Naive thymus-derived CD8-positive, alpha-beta T cell (primary cell): ENCODE data around the gene RAD17. TPM values are rescaled to one million over a fixed set of nuclear protein-coding genes. Genes with fewer than 3 reads are reported as not detected.
A peak's percentile ranks its signal among the peaks of the same experiment; 100 is the strongest.
"Not testable (repeated sequence)": the region's sequence is repeated elsewhere in the genome, so short reads cannot be mapped to it uniquely, and the experiment has no call there.

Experiments
- ATAC-seq, 2 donors: fragments of 150-1000 bp; cut with Tn5 transposase in 1 of 2; sonication (Bioruptor Pico), chemical (Tn5 transposase) in 1 of 2; 1 replicate in 1 of 2; 2 replicates in 1 of 2; pipeline ENCODE4 v1.10.0; 2021; ENCODE audit warnings: mild to moderate bottlenecking in 2 of 2, moderate library complexity in 2 of 2
- POLR2A ChIA-PET: fragments of 350-600 bp; sonication (Branson Sonifier 250); formaldehyde crosslinking; loops from one replicate; lab custom pipeline; 2021; ENCODE audit warnings: antibody characterized with exemption; lab: Charles Lee
- DNase-seq, 10 donors: peaks; one replicate each; pipeline versions ENCODE4 v3.0.0 to v3.0.0-alpha.2; 2020 to 2022
- H3K27ac Mint-ChIP-seq, 10 donors: one replicate each; pipeline ENCODE4 v1.8.0; 2020 to 2022; ENCODE audit warnings: mild to moderate bottlenecking in 10 of 10, mixed read lengths in 10 of 10, moderate library complexity in 4 of 10, inconsistent platforms in 1 of 10
- H3K27me3 Mint-ChIP-seq, 5 donors: one replicate each; pipeline ENCODE4 v1.8.0; 2021 to 2022; ENCODE audit warnings: mixed read lengths in 5 of 5
- H3K36me3 Mint-ChIP-seq, 3 donors: one replicate each; pipeline ENCODE4 v1.8.0; 2020 to 2022; ENCODE audit warnings: mixed read lengths in 3 of 3, mild to moderate bottlenecking in 2 of 3, inconsistent platforms in 1 of 3
- H3K4me1 Mint-ChIP-seq, 4 donors: one replicate each; pipeline ENCODE4 v1.8.0; 2021 to 2022; ENCODE audit warnings: mixed read lengths in 4 of 4
- H3K4me3 Mint-ChIP-seq, 10 donors: one replicate each; pipeline ENCODE4 v1.8.0; 2020 to 2022; ENCODE audit warnings: mild to moderate bottlenecking in 10 of 10, mixed read lengths in 10 of 10, moderate library complexity in 6 of 10, inconsistent platforms in 1 of 10
- H3K9me3 Mint-ChIP-seq, 9 donors: one replicate each; pipeline ENCODE4 v1.8.0; 2020 to 2022; ENCODE audit warnings: mixed read lengths in 9 of 9, mild to moderate bottlenecking in 3 of 9, inconsistent platforms in 1 of 9, moderate library complexity in 1 of 9
- polyA plus RNA-seq, 3 donors: library from polyadenylated mRNA; unstranded; fragments of 300-500 nt; fragmentation: Illumina TruSeq; gene quantifications; one replicate each; pipeline ENCODE4 v1.2.3, GENCODE V29; 2021
- total RNA-seq, 8 experiments: library from RNA in 2 of 8; stranded (reverse) in 2 of 8; gene quantifications; one replicate each; pipeline ENCODE4 v1.2.3 and lab custom pipeline; 2021 to 2026

The RAD17 gene
- total and polyA plus RNA-seq, 5 experiments from 2014 or later = 15.6 to 38.5 (median 25.5) TPM

DNA sequence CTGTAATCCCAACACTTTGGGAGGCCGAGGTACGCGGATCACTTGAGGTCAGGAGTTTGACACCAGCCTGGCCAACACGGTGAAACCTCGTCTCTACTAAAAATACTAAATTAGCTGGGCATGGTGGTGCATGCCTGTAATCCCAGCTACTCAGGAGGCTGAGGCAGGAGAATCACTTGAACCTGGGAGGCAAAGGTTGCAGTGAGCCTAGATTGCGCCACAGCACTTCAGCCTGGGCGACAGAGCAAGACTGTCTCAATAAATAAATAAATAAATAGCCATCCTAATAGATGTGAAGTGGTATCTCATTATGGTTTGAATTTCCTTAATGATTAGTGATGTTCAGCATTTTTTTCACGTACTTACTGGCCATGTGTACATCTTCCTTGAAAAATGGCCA, 80.9 kb downstream of the RAD17 start:
- H3K4me3 Mint-ChIP-seq, H3K9me3 Mint-ChIP-seq, ATAC-seq, POLR2A ChIA-PET, H3K36me3 Mint-ChIP-seq, H3K27ac Mint-ChIP-seq, H3K4me1 Mint-ChIP-seq, H3K27me3 Mint-ChIP-seq, DNase-seq: not testable (repeated sequence)

DNA sequence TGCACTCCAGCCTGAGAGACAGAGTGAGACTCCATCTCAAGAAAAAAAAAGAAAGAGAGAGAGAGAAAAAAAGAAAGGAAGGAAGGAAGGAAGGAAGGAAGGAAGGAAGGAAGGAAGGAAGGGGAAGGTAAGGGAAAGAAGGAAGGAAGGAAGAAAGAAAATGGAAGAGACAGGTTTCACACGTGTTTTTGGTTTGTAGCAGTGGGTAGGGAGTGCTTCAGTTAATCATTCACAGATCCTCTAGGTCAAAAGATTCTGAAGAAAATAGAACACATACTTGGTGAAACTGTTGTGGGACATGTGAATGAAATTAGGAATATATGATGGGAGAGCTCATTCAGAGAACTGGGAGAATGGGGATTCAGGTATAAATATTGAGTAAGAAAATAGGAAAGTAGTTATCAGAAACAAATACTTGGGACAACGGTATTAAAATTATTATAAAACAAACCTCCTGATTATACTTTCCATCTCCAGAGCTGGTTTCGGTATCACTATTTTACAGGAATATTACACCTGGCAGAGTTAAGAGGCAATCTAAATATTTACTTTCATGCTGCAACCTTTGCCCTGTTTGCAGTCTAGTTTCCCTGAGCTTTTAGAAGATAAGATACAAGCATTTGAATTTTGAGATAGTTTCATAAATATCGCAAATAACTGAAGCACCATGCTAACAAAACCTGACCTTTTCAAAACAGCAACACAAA, 82.5 kb downstream of the RAD17 start:
- Mint-ChIP-seq H3K4me1 (no peaks in the 10 kb centered on the region), H3K27ac (no peak overlapping the region), H3K4me3 (no peak overlapping the region), H3K27me3 (peaks cover 0 to 4% (median 2%) of the 10 kb centered on the region in 5 donors), H3K9me3 (peaks cover 0 to 12% (median 0%) of the 10 kb centered on the region in 9 donors), H3K36me3 (peaks cover 0 to 3% (median 0%) of the 10 kb centered on the region in 3 donors)
- POLR2A ChIA-PET = no interaction called here
- DNase-seq = no peak
- no peak for ATAC-seq

DNA sequence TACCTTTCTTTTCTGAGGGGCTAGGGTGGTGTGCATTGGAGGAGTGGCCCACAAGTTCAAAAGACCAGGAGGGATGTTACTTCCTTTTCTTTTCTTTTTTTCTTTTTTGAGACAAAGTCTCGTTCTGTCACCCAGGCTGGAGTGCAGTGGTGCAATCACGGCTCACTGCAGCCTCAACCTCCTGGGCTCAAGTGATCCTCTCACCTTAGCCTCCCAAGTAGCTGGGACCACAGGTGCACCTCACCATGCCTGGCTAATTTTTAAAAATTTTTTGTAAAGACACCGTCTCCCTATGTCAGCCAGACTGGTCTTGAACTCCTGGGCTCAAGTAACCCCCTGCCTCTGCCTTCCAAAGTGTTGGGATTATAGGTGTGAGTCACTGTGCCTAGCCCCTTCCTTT, 83.9 kb downstream of the RAD17 start:
- H3K27ac Mint-ChIP-seq, DNase-seq, ATAC-seq, H3K36me3 Mint-ChIP-seq, POLR2A ChIA-PET, H3K4me1 Mint-ChIP-seq, H3K27me3 Mint-ChIP-seq, H3K4me3 Mint-ChIP-seq: not testable (repeated sequence)
- peaks cover 0 to 12% (median 0%) of the 10 kb centered on the region in 9 donors for H3K9me3 Mint-ChIP-seq

GRCh38 chr5:69454460-69455249, 85.0 kb downstream of the RAD17 start:
- H3K27me3 Mint-ChIP-seq = peaks cover 0 to 8% (median 4%) of the 10 kb centered on the region in 5 donors
- POLR2A ChIA-PET = no interaction called here

DNA sequence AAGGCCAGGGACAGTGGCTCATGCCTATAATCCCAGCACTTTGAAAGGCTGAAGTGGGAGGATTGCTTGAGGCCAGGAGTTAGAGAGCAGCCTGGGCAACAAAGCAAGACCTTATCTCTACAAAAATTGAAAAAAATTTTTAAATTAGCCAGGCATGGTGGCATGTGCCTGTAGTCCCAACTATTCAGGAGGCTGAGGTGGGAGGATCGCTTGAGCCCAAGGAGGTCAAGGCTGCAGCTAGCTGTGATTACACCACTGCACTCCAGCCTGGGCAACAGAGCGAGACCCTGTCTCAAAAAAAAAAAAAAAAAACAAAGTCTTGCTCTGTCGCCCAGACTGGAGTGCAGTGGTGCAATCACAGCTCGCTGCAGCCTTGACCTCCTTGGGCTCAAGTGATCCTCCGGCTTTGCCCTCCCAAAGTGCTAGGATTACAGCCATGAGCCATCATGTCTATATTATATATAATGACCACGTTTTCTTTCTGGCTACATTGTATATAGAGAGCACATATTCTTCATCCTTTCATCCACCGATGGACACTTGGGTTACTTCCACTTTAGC, 85.9 kb downstream of the RAD17 start:
- POLR2A ChIA-PET, DNase-seq, H3K36me3 Mint-ChIP-seq, ATAC-seq, H3K27me3 Mint-ChIP-seq, H3K4me1 Mint-ChIP-seq, H3K27ac Mint-ChIP-seq, H3K4me3 Mint-ChIP-seq: not testable (repeated sequence)
- H3K9me3 Mint-ChIP-seq = peaks cover 0 to 16% (median 3%) of the 10 kb centered on the region in 9 donors

More at GRCh38 chr5:69454460-69455249, 85.0 kb downstream of the RAD17 start:
- no peaks in the 10 kb centered on the region for H3K4me1 Mint-ChIP-seq
- peak overlapping the region in 1 of 10 donors; percentile 17 for H3K27ac Mint-ChIP-seq
- no peak overlapping the region for H3K4me3 Mint-ChIP-seq
- peaks cover 0 to 10% (median 3%) of the 10 kb centered on the region in 3 donors for H3K36me3 Mint-ChIP-seq
- H3K9me3 Mint-ChIP-seq = peaks cover 0 to 16% (median 3%) of the 10 kb centered on the region in 9 donors
- ATAC-seq (no peak), DNase-seq (no peak)

DNA sequence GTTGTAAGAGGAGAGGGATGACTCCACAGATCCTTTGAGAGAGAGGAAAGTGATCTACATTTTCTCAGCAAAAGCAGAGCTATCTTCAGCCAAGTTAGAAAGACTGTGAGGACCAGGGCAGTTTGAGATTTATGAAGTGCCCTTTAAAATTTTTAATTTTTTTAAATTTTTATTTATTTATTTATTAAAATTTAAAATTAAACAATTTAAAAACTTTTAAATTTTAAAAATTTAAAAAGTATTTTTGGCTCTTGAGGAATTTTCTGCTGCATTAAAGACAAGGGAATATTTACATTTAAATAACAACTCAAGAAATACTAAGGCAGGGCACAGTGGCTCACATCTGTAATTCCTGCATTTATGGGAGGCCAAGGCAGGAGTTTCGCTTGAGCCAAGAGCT, 92.6 kb downstream of the RAD17 start:
- Mint-ChIP-seq H3K4me1 (no peaks in the 10 kb centered on the region), H3K9me3 (peaks cover 0 to 7% (median 0%) of the 10 kb centered on the region in 9 donors), H3K4me3 (no peak overlapping the region), H3K27ac (no peak overlapping the region), H3K27me3 (peaks cover 0 to 5% (median 2%) of the 10 kb centered on the region in 5 donors), H3K36me3 (peaks cover 0 to 10% (median 0%) of the 10 kb centered on the region in 3 donors)
- no peak for DNase-seq
- POLR2A ChIA-PET = no interaction called here
- ATAC-seq = no peak

Other genes starting within 250 kb of the RAD17 start
- 1 to 10 TPM; 3.0 to 4.6 TPM for gene CCNB1, start 202.7 kb upstream of the RAD17 start, total RNA-seq
- gene CCNB1, start 202.7 kb upstream of the RAD17 start, polyA plus RNA-seq = 1 to 10 TPM; 1.7 to 3.0 (median 2.2) TPM
- 1 to 10 TPM; 8.3 to 9.7 TPM for gene CENPH, start 180.2 kb upstream of the RAD17 start, total RNA-seq
- 10 to 100 TPM in 2 of 3 donors, 1 to 10 TPM in 1; 8.2 to 10.7 (median 10.1) TPM for gene CENPH, start 180.2 kb upstream of the RAD17 start, polyA plus RNA-seq
- 10 to 100 TPM; 20.6 to 25.4 TPM for gene CDK7, start 134.9 kb upstream of the RAD17 start, total RNA-seq
- gene CDK7, start 134.9 kb upstream of the RAD17 start, polyA plus RNA-seq = 10 to 100 TPM; 18.2 to 20.8 (median 19.4) TPM
- 1 to 10 TPM; 9.3 to 9.4 TPM for gene CCDC125, start 37.0 kb upstream of the RAD17 start, total RNA-seq
- gene CCDC125, start 37.0 kb upstream of the RAD17 start, polyA plus RNA-seq = 1 to 10 TPM; 1.7 to 6.7 (median 2.6) TPM
- 10 to 100 TPM; 25.8 to 27.3 TPM for gene AK6, start 298 bp upstream of the RAD17 start, total RNA-seq
- 10 to 100 TPM; 64.6 to 77.0 (median 71.6) TPM for gene AK6, start 298 bp upstream of the RAD17 start, polyA plus RNA-seq
- gene TAF9, start 298 bp upstream of the RAD17 start, total RNA-seq = 10 to 100 TPM; 61.8 to 66.4 TPM
- gene TAF9, start 298 bp upstream of the RAD17 start, polyA plus RNA-seq = 100 to 1,000 TPM; 111 to 113 (median 113) TPM
- 1 to 10 TPM; 1.7 to 2.3 TPM for gene MARVELD2, start 45.3 kb downstream of the RAD17 start, total RNA-seq
- gene MARVELD2, start 45.3 kb downstream of the RAD17 start, polyA plus RNA-seq = 1 to 10 TPM in 1 of 3 donors, under 1 TPM in 2; 0.46 to 1.4 (median 0.98) TPM
- 1 to 10 TPM; 4.6 to 4.7 TPM for gene OCLN, start 123.0 kb downstream of the RAD17 start, total RNA-seq
- under 1 TPM; 0.08 to 0.14 (median 0.13) TPM for gene OCLN, start 123.0 kb downstream of the RAD17 start, polyA plus RNA-seq
- gene GTF2H2C, start 190.4 kb downstream of the RAD17 start, total RNA-seq = 10 to 100 TPM; 52.8 to 62.1 TPM
- gene GTF2H2C, start 190.4 kb downstream of the RAD17 start, polyA plus RNA-seq = 10 to 100 TPM; 16.4 to 21.4 (median 20.8) TPM